GM19463 (cell line): ENCODE measurements around the gene BPIFB2.

Experiments used
- ATAC-seq: cut with Tn5 transposase; IDR thresholded peaks from one replicate; pipeline ENCODE4 v1.9.1; 2021; ENCODE audit warnings: mild to moderate bottlenecking, moderate library complexity; ENCODE audit not compliant: unreplicated experiment

Gene BPIFB2

GRCh38 chr20:33020278-33021161 lies 13.0 kb downstream of the BPIFB2 start:
- no peak for ATAC-seq

GRCh38 chr20:33021879-33022278 lies 14.4 kb downstream of the BPIFB2 start:
- no peak for ATAC-seq

- ATAC-seq: no peak
Observed at GRCh38 chr20:33022289-33022688, 14.8 kb downstream of the BPIFB2 start.

- no peak for ATAC-seq
Observed at GRCh38 chr20:33022694-33023438, 15.4 kb downstream of the BPIFB2 start.

GRCh38 chr20:33023439-33024242 lies 16.1 kb downstream of the BPIFB2 start:
- no peak for ATAC-seq

GRCh38 chr20:33024243-33024560 lies 16.7 kb downstream of the BPIFB2 start:
- no peak for ATAC-seq

- ATAC-seq: no peak
Observed at GRCh38 chr20:33024609-33025317, 17.3 kb downstream of the BPIFB2 start.

- no peak for ATAC-seq
Observed at GRCh38 chr20:33025318-33025876, 17.9 kb downstream of the BPIFB2 start.

- no peak for ATAC-seq
Observed at GRCh38 chr20:33026072-33026778, 18.7 kb downstream of the BPIFB2 start.

GRCh38 chr20:33026779-33027759 lies 19.6 kb downstream of the BPIFB2 start:
- no peak for ATAC-seq

GRCh38 chr20:33027769-33028751 lies 20.6 kb downstream of the BPIFB2 start:
- ATAC-seq: no peak

- ATAC-seq: no peak
Observed at GRCh38 chr20:33028875-33029274, 21.4 kb downstream of the BPIFB2 start.

- ATAC-seq: no peak
Observed at GRCh38 chr20:33030076-33030475, 22.6 kb downstream of the BPIFB2 start.

GRCh38 chr20:33030569-33030968 lies 23.1 kb downstream of the BPIFB2 start:
- no peak for ATAC-seq

GRCh38 chr20:33031531-33031930 lies 24.0 kb downstream of the BPIFB2 start, which contains the start of gene BPIFB6:
Gene BPIFB6 (plus strand): TSS chr20:33031648. CDS start chr20:33031648, 0 bp downstream.
- no peak for ATAC-seq

GRCh38 chr20:33032555-33032954 lies 25.1 kb downstream of the BPIFB2 start:
- no peak for ATAC-seq

GRCh38 chr20:33033381-33033780 lies 25.9 kb downstream of the BPIFB2 start:
- no peak for ATAC-seq
